Cardiac muscle cell (in vitro differentiated cells and primary cell): Measurements from ENCODE around the gene MPL. TPM values are rescaled to one million over a fixed set of nuclear protein-coding genes. Genes with fewer than 3 reads are reported as not detected.

Experiments
- DNase-seq, 2 donors: peaks; one replicate each; pipeline versions ENCODE4 v3.0.0 to v3.0.0-alpha.2; 2010 to 2017; ENCODE audit warnings: low read depth in 1 of 2, low spot score in 1 of 2
- H3K27ac ChIP-seq: fragments of 200-600 bp; sonication (generic); 2 replicates; pipeline ENCODE4 v1.5.1; 2016
- H3K27me3 ChIP-seq: fragments of 200-600 bp; sonication (generic); 2 replicates; pipeline ENCODE4 v1.6.0; 2016; ENCODE audit warnings: control low read depth
- H3K36me3 ChIP-seq: fragments of 200-600 bp; sonication (generic); 2 replicates; pipeline ENCODE4 v1.5.1; 2016; ENCODE audit warnings: control low read depth
- H3K4me1 ChIP-seq: fragments of 200-600 bp; sonication (generic); 2 replicates; pipeline ENCODE4 v1.8.1; 2017; ENCODE audit warnings: low read depth, mild to moderate bottlenecking, mixed run types
- H3K4me3 ChIP-seq: fragments of 200-600 bp; sonication (generic); 2 replicates; pipeline ENCODE4 v1.5.1; 2016; ENCODE audit warnings: mild to moderate bottlenecking
- H3K9me3 ChIP-seq: fragments of 200-600 bp; sonication (generic); 2 replicates; pipeline ENCODE4 v1.5.1; 2017; ENCODE audit warnings: low read depth, mild to moderate bottlenecking, control low read depth
- CTCF ChIP-seq: IDR thresholded peaks from 2 replicates; pipeline ENCODE4 v1.5.1; 2012; ENCODE audit warnings: low read depth, mild to moderate bottlenecking, low read length
- polyA plus RNA-seq: library from polyadenylated mRNA; unstranded; fragments of >200 nt; fragmentation: Nextera tagmentation; extraction: Ambion mirVana; gene quantifications from 2 replicates; pipeline ENCODE4 v1.2.1, GENCODE V29; 2016
- total RNA-seq: library from RNA; depleted of rRNA; stranded (reverse); fragments of >200 nt; gene quantifications from 2 replicates; pipeline ENCODE4 v1.2.3, GENCODE V29; 2016

The MPL gene
- total and polyA plus RNA-seq, 2 experiments from 2014 or later: not detected

GRCh38 chr1:43386676-43387075 is 49.1 kb downstream of the MPL start:
- H3K4me3 ChIP-seq: no peak overlapping the region
- no peak for TF ChIP-seq CTCF
- H3K4me1 ChIP-seq: peaks cover 5% of the 10 kb centered on the region
- H3K27me3 ChIP-seq: no peaks in the 10 kb centered on the region
- H3K9me3 ChIP-seq: no peaks in the 10 kb centered on the region
- peaks cover 49% of the 10 kb centered on the region for H3K36me3 ChIP-seq
- H3K27ac ChIP-seq: no peak overlapping the region
- DNase-seq: no peak

- Histone ChIP-seq H3K4me1 (peaks cover 5% of the 10 kb centered on the region), H3K27ac (no peak overlapping the region), H3K36me3 (peaks cover 43% of the 10 kb centered on the region), H3K4me3 (no peak overlapping the region), H3K9me3 (no peaks in the 10 kb centered on the region), H3K27me3 (no peaks in the 10 kb centered on the region)
- no peak for DNase-seq
- no peak for TF ChIP-seq CTCF
These were observed 50.5 kb downstream of the MPL start for GRCh38 chr1:43387976-43388599.

- H3K4me3 ChIP-seq: peak overlapping the region; percentile 72
- no peaks in the 10 kb centered on the region for H3K9me3 ChIP-seq
- DNase-seq: no peak
- H3K36me3 ChIP-seq: peaks cover 38% of the 10 kb centered on the region
- TF ChIP-seq CTCF: no peak
- H3K27me3 ChIP-seq: no peaks in the 10 kb centered on the region
- peak overlapping the region; percentile 87 for H3K27ac ChIP-seq
- H3K4me1 ChIP-seq: peaks cover 5% of the 10 kb centered on the region
These were observed 51.0 kb downstream of the MPL start for GRCh38 chr1:43388613-43389012.

- peaks cover 5% of the 10 kb centered on the region for H3K4me1 ChIP-seq
- DNase-seq: peak; percentile 94 to 98
- H3K9me3 ChIP-seq: no peaks in the 10 kb centered on the region
- H3K36me3 ChIP-seq: peaks cover 28% of the 10 kb centered on the region
- H3K27me3 ChIP-seq: no peaks in the 10 kb centered on the region
- peak within 1 kb of the TSS; percentile 87 for H3K27ac ChIP-seq
- TF ChIP-seq CTCF: no peak
- H3K4me3 ChIP-seq: peak within 1 kb of the TSS; percentile 72
These were observed 52.0 kb downstream of the MPL start, which contains the start of the genes MED8 and SZT2 for GRCh38 chr1:43389326-43390313. MED8 (minus strand) TSS chr1:43389800; CDS start chr1:43389764, 36 bp downstream. SZT2 (plus strand) TSS chr1:43389899; CDS start chr1:43389969, 70 bp downstream.

- H3K4me3 ChIP-seq: no peak overlapping the region
- no peaks in the 10 kb centered on the region for H3K27me3 ChIP-seq
- TF ChIP-seq CTCF: no peak
- H3K36me3 ChIP-seq: no peaks in the 10 kb centered on the region
- no peak overlapping the region for H3K27ac ChIP-seq
- H3K9me3 ChIP-seq: no peaks in the 10 kb centered on the region
- peaks cover 5% of the 10 kb centered on the region for H3K4me1 ChIP-seq
- DNase-seq: no peak
These were observed 55.1 kb downstream of the MPL start for GRCh38 chr1:43392702-43393101.
